Retina (tissue), 1 donor: Measurements from ENCODE around the gene SEMA4D.
"Not testable (repeated sequence)": the region's sequence is repeated elsewhere in the genome, so short reads cannot be mapped to it uniquely, and the experiment has no call there.

ENCODE experiments used
- DNase-seq: peaks from one replicate; pipeline ENCODE4 v3.0.0-alpha.2; 2016

The SEMA4D gene

GRCh38 chr9:89346696-89347095 is 151.2 kb downstream of the SEMA4D start:
- DNase-seq = no peak

DNA sequence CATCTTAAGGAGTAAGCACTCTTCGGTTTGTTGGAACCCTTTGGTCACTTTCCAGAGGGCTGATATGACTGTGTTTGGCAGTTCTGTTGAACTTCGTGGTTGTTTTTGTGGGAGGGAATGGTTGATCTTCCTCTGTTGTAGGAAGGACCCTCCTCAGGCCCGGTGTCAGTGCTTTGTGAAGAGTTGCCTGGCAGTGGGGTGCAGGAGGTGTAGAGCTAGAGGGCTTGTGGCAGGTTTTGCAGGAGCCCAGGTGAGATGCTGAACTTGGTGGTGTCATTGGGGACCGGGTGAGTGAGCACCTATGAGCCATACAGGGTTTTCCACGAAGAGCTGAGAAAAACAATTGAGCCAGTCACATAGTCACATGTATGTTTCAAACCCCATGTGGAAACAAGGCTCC is 152.4 kb downstream of the SEMA4D start:
- no peak for DNase-seq

DNA sequence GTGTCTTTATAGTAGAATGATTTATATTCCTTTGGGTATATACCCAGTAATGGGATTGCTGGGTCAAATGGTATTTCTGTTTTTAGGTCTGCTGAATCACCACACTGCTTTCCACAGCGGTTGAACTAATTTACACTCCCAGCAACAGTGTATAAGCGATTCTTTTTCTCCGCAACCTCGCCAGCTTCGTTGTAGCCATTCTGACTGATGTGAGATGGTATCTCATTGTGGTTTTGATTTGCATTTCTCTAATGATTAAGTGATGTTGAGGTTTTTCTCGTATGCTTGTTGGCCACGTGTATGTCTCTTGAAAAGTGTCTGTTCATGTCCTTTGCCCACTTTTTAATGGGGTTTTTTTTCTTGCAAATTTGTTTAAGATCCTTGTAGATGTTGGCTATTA is 154.1 kb downstream of the SEMA4D start:
- not testable (repeated sequence) for DNase-seq

DNA sequence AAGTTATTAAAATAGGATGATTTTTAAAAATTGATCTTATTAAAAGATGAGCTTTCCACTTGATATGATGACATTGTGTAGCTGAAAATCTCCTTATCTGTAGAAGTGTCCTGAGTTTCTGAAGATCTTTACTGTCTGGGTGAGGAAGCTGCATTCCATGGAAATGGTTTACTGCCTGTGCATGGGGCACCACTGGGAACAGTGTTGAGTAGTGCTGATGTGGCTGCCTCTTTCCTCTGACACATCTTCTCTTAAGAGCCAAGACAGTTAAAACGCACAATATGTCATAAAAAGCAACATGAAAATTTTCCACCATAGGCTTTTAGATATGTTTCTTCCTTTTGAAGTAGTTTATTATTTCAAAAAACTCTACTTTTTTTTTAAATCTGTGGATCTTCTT is 155.0 kb downstream of the SEMA4D start:
- DNase-seq = no peak

DNA sequence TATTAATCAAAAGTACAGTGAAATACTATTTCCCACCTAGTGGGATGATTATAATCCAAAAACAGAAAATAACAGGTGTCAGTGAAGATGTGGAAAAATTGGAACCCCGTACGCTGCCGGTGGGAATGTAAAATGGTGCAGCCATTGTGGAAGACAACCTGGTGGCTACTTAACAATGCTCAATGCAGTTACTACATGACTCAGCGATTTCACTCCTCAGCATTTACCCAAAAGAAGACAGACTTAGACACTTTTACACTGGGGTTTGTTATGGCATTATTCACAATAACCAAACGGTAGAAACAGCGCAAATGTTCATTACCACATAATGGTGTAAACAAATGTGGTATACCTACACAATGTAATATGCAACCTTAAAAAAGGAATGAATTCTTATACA is 155.7 kb downstream of the SEMA4D start:
- DNase-seq = no peak

DNA sequence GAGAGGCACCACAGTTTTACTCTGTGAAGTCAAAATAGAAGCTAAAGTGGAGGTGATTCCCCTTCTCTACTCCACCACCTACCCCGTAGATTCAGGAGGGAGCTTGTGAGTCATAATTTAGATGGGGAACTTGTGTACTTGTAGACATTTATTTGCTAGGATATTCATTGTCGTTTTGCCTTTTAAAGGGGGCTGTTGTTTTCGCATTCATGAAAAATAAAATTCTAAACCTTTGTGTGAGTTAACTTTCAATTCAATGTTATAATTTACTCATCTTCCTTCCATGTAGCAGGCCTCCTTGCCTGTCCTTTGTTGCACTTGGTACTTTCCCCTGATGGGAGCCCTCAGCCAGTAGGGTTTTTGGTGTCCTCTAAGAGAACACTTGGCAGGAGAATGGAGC is 157.6 kb downstream of the SEMA4D start:
- DNase-seq = no peak

- no peak for DNase-seq
Observed at GRCh38 chr9:89339807-89340206, 158.1 kb downstream of the SEMA4D start.

GRCh38 chr9:89330513-89330912 is 167.4 kb downstream of the SEMA4D start:
- no peak for DNase-seq

GRCh38 chr9:89329917-89330316 is 168.0 kb downstream of the SEMA4D start:
- no peak for DNase-seq

DNA sequence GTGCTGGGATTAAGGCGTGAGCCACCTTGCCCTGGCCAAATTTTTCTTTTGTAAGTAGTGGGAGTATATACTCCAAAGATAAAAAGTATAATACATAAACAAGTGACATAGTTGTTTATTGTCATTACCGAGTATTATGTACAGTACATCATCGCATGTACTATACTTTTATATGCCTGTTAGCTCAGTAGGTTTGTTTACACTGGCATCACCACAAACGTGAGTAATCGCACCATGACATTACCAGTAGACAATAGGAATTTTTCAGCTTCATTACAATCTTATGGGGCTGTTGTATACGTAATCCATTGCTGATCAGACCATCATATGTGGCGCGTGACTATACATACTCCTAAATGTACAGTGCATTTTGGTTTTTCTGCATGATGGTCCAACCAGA is 169.8 kb downstream of the SEMA4D start:
- DNase-seq = no peak

DNA sequence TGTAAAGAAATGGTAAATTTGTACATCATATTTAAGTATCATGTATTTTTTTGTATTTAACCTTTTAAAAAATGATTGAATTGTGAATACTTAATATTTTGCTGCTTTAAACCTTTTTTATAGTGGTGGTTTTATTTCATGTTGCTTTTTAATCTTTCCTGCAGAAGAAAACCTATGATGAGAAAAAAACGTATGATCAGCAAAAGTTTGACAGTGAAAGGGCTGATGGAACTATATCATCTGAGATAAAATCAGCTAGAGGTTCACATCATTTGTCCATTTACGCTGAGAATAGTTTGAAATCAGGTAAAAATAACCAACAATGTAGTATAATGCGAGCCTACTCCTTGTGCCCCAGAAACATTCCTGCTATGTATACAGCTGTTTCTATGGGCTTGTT is 172.2 kb downstream of the SEMA4D start:
- no peak for DNase-seq

DNA sequence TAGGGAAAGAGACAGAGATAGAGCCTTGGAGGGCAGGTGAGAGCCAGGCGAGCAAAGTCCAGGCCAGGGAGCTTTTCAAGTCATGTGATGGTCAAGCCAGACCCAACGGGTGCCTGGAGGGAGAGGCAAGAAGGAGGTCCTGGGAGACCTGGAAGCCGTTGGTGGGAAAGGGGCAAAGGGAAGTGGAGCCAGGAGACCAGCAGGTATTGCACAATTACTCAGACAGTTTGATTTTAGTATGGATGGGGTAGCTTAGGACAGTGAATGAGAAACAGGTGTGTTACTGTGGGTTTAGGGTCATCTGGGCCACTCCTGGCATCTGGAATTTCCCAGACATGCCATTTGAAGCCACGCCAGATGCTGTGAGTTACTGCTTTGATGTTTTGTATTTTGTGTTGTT is 174.5 kb downstream of the SEMA4D start:
- no peak for DNase-seq

- DNase-seq = peak; percentile 10
Observed at GRCh38 chr9:89319015-89319905, 178.7 kb downstream of the SEMA4D start.

- peak; percentile 99 for DNase-seq
Observed at GRCh38 chr9:89318123-89319014, 179.5 kb downstream of the SEMA4D start, which contains the start of gene SECISBP2. SECISBP2 (plus strand) TSS chr9:89318500; CDS start chr9:89318577, 77 bp downstream.

GRCh38 chr9:89317282-89317681 is 180.6 kb downstream of the SEMA4D start:
- DNase-seq = no peak

DNA sequence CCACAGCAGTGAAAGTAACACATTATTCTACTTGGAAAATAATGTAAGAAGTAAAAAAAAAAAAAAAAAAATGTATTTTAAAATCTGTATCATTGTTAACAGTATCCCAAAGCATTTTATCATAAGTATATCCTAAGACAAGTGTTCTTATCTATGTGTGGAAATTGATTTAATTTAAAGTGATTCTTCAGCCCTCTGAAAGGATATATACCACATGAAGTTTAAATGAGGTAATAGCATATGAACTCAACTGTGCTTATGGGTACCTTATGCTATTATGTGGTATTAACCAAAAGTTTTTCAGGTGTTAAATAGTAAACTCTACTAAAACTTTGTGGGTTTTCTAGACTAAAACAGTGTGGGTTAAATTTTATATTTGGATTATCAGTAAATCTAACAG is 182.4 kb downstream of the SEMA4D start:
- DNase-seq = no peak

DNA sequence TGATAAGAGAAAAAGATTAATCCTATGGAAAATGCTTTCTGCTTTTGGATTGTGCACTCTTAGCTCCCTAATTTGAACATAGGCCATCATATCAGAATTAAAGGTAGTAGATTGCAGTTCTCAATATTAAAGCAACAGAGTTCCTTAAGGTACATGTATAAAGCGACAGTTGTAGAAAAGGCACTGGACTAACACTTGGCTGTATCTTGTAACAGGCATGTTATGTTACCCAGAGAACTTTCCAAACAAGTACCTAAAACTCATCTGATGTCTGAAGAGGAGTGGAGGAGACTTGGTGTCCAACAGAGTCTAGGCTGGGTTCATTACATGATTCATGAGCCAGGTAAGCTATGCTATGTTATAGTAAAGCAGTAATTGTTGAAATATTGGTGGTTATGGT is 183.0 kb downstream of the SEMA4D start:
- no peak for DNase-seq

- DNase-seq = no peak
Observed at GRCh38 chr9:89313842-89314241, 184.1 kb downstream of the SEMA4D start.

DNA sequence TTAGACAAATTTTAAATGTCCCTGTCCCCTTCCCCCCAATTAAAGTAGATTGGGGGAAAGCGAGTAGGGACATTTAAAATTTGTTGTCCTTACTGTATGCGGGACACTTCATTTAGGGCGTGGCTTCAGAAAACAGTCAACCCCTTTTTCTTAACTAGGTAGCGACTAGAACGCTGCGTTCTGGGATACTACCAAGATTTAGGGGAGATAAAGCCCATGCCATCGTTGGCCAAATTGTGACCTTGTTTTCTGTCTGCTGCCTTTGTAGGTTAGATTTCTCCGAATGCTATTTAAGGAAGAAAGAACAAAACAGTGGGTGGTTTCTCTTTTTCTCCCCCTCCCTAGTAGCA is 185.7 kb downstream of the SEMA4D start:
- DNase-seq = peak; percentile 20

DNA sequence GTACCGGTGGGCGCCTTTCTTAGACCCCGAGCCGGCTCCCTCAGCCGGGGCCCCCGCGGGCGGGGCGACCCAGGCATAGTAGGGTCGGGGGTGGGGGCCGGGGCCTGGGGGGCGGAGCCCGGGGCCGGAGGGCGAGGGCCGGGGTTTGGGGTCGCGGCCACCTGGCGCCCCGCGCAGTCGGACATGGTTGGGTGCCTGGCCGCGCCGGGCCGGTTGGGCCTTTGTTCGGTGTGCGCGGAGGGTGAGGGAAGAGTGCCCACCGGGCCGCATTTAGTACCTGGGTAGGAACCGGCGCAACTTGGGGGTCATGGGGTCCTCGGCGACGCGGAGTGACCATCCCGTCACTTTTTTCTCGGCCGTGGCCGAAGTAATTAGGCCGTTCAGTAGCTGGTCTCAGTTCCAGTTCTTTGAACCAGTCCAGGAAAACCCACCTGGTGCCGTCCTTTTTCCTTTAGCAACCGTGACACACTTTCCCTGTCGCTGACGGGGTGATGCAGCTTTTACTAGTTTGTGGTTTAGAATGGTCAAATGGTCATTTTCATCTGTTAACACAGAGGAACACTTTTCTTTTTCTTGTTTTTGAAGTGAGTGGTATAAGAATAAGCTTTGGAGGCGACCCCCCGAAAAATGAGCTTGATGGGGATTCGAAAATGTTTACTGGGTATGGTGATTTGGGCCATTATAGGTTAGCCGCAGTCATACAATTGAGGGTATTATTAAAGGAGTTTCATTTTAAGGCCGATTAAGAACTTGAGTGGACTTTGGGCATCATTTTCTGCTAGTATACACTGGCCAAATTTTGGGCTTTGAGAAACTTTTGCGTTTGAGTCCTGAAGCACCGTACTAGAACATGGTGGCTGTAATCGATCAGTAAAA is 186.3 kb downstream of the SEMA4D start:
- DNase-seq = peak; percentile 46
